Adrenal gland (tissue), 5 donors: ENCODE data around the gene NRXN3.

Experiments used
- POLR2A ChIP-seq, 2 donors: fragments of 450-650 bp; IDR thresholded peaks; one replicate each; pipeline ENCODE4 v1.6.1; 2017; ENCODE audit warnings: antibody characterized with exemption in 2 of 2, mild to moderate bottlenecking in 2 of 2, moderate library complexity in 1 of 2
- TF ChIP-seq, protein P1 (sequence below), 6 experiments: fragments of 450-650 bp in 4 of 6; fragments of 200-600 bp in 2 of 6; sonication (generic) in 1 of 6; IDR thresholded peaks; 1 replicate in 5 of 6; 2 replicates in 1 of 6; pipeline versions ENCODE4 v1.5.1 to v1.8.0; 2016 to 2021; ENCODE audit warnings: antibody characterized with exemption in 6 of 6, mild to moderate bottlenecking in 2 of 6, moderate library complexity in 1 of 6
- donor health status: DM: no; HTN: no; CAD: no.

DNA sequence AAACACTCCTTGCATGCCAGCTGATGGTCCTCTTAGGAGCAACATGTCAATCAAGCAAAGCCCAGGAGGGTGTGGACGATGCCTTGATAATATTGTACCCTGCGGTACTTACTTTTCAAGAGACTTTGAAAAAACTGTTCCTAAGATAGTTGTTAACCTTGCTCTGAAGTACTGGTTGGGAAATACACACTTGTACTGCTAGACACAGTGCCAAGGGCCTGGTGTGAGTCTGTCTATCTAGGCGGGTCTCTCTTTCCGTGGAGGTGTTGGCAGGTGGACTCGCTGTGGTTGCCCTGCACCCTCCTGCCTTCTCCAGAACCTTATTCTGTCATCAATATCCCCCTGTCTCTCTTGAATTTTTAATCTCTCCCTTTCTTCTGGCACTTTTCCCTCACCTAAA, 189.4 kb downstream of the NRXN3 start:
- TF ChIP-seq, protein P1, sequence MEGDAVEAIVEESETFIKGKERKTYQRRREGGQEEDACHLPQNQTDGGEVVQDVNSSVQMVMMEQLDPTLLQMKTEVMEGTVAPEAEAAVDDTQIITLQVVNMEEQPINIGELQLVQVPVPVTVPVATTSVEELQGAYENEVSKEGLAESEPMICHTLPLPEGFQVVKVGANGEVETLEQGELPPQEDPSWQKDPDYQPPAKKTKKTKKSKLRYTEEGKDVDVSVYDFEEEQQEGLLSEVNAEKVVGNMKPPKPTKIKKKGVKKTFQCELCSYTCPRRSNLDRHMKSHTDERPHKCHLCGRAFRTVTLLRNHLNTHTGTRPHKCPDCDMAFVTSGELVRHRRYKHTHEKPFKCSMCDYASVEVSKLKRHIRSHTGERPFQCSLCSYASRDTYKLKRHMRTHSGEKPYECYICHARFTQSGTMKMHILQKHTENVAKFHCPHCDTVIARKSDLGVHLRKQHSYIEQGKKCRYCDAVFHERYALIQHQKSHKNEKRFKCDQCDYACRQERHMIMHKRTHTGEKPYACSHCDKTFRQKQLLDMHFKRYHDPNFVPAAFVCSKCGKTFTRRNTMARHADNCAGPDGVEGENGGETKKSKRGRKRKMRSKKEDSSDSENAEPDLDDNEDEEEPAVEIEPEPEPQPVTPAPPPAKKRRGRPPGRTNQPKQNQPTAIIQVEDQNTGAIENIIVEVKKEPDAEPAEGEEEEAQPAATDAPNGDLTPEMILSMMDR (IDR thresholded peaks at IDR 0.05) = no peak
- no peak for TF ChIP-seq POLR2A (IDR thresholded peaks at IDR 0.05)
